NCI-H1436 (cell line): ENCODE measurements around the gene EFNB2.

Experiments used
- DNase-seq: peaks from one replicate; lab custom pipeline; 2025; lab: John Stamatoyannopoulos, UW

EFNB2 gene, protein sequence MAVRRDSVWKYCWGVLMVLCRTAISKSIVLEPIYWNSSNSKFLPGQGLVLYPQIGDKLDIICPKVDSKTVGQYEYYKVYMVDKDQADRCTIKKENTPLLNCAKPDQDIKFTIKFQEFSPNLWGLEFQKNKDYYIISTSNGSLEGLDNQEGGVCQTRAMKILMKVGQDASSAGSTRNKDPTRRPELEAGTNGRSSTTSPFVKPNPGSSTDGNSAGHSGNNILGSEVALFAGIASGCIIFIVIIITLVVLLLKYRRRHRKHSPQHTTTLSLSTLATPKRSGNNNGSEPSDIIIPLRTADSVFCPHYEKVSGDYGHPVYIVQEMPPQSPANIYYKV

DNA sequence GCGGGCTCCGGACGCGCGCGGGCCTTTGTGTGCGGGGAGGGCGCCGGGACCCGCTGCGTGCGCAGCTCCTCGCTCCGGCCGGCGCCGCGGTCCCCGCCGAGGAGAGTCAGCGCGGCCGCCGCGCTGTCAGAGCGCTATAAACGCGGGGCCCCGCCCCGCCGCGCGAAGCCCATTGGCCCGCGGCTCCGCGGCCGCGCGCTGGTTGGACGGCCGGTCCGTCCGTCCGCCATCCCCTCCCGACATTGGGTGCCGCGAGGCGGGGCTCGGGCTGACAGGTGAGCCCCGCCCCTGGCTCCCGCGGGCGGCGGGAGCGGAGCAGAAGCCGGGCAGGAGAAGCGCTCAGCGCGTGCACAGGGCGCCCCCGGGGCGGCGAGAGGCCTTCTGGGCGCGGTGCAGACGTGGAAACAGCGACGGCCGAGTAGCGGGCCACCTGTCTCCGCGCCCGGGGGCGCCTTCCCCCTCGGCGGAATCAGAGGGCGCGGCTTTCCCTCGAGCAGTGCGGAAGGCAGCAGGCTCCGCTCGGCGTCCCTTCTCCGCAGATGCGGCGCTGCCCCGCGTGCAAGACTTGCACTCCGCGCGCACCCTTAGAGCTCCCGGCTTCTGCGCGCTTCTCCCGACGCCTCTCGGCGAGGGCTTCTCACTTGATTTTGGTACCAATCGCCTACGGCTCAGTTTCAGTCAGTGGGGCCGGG lies at the start of gene EFNB2:
Gene EFNB2 (minus strand): TSS at position 111 of the 692 bp plus-strand sequence. CDS start 698 bp downstream, outside the sequence.
- peak; percentile 94 for DNase-seq

DNA sequence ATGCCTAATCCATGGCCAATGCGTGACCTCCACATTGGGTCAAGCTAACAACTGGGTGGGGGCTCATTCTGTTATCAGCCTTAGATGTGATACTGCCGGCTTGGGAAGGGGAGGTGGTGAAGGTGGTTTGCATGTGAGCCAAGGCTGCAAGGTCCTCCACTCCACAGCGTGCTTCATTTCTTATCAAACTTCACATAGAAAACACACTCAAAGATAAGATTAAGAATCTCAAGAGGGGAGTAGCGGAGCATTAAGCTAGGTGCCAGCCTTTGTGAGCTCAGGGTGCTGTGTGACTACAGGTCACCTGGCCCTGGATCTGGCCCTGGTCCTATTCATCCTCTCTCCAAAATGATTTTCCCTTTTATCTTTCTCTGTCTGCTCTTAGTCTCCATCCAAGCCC lies 45.8 kb upstream of the EFNB2 start:
- DNase-seq: no peak

DNA sequence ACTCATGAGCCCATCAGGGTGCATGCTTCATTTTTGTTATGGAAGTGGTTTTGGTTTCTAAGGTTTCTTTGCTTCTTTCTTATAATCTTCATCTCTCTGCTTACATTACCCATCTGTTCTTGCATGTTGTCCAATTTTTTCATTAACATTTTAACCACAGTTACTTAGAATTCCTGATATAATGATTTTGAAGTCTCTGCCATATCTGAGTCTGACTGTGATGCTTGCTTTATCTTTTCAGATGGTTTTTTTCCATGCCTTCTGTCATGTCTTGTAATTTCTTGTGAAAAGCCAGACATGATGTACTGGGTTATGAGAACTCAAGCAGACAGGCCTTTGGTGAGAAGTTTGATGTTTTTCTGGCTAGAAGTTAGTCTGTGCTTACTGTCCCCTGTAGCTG lies 40.4 kb upstream of the EFNB2 start:
- DNase-seq: no peak

DNA sequence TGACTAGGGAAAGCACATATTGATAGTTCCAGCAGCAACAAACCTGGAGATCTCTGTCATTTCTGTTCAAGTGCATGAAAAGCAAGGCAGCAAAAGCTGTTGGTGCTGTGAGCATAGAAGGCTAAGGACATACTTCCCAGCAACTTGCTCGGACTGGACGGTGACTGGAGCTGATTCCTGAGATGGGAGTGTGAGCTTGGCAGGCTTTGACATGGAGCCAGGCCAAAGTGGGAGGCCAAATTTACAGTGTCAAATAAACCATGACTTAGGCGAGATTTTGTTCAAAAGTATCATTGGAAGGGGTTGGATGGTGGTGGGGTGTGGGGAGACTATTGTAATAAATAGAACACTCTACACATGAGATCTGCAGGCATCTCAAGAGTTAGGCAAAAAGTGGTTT lies 38.4 kb upstream of the EFNB2 start:
- no peak for DNase-seq

DNA sequence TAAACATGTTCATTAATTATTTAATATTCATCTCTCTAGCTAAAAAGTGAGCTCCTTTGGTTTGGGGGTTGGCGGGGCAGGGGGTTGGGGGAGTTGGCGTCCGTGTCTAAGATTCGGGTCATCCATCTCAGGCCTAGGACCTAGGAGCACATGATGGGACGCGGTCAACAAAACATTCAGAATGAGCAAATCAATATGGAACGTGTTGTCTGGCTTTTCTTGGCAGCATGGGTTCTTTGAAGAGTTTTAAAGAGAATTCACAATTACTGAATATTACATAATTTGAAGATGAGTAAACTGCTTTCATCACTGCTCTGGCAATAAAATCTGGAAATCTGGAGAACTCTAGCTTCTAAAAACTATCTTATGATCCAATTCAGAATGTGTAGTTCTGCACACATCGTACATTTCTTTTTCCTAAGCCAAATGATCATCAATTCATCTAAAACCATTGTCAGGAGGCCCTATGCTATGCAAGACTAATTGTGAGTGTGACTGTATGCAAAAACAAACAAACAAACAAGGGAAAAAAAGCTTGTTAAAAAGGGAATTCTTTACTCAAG lies 37.9 kb upstream of the EFNB2 start:
- DNase-seq: no peak

DNA sequence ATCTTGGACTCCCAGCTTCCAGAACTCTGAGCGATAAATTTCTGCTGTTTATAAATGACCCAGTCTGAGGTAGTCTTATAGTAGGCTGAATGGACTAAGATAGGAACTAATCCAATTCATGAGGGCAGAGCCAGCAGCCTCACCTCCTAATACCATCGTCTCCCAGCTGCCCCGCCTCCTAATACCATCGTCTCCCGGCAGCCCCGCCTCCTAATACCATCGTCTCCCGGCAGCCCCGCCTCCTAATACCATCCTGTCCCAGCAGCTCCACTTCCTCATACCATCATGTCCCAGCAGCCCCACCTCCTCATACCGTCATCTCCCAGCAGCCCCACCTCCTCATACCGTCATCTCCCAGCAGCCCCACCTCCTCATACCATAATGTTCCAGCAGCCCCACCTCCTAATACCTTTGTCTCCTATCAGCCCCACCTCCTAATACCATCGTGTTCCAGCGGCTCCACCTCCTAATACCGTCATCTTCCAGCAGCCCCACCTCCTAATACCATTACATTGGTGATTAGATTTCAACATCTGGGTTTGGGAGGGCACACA lies 34.9 kb upstream of the EFNB2 start:
- no peak for DNase-seq

DNA sequence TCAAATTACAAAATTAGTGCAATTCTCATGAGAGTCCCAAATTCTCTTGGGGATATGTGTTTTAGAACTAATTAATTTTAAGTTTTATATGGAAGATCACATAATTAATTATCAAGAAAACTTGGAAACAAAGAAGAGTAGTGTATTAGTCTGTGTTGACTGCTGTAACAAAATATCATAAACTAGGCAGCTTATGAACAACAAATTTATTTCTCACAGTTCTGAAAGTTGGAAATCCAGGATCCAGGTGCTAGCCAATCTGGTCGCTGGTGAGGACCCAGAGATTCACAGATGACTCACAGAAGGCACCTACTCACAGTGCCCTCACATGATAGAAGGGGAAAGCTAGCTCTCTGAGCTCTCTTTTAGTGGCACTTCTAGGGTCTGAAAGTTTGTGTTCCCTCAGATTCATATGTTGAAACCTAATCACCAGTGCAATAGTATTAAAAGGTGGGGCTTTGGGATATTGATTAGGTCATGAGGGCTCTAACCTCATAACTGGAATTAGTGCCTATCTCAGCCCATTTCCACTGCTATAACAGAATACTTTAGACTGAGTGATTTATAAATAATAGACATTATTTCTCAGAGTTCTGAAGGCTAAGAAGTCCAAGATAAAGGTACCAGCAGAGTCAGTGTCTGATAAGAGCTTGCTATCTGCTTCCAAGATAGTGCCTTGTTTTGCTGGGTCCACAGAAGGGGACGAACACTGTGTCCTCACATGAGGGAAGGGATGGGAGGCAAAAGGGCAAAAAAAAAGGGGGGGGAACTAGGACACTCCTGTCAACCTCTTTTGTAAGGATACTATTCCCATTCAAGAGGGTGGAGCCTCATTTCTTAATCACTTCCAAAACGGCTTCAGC lies 34.0 kb upstream of the EFNB2 start:
- no peak for DNase-seq

DNA sequence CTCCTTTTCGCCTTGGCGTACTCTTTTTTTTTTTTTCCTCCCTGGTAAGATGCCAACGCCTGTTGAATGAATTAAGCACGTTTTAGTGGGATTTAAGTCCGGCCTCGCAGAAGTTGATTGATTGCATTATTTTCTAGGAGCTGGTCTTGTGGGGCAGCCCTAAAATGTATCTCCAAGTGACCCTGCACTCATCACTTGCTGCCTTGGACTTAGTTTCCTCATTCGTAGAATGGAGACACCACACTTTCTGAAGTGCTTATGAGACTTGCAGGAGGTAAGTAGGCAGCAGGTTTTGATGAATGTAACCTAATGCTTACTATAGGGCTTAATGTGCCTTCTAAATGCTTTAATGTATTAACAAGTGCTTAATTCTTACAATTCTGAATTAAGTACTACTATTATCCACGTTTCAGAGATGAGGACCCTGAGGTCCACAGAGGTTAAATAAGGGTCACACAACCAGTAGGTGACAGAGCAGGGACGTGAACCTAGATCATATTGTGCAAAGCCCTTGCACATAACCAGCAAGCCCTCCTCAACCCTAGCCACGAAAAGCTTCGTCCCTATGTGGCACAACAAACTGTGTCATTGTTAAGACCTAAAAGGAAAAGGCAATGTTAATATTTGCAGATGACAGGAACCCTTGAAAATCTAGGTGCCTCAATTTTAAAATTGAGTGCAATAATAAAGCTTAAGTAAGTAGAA lies 33.0 kb upstream of the EFNB2 start:
- DNase-seq: no peak

DNA sequence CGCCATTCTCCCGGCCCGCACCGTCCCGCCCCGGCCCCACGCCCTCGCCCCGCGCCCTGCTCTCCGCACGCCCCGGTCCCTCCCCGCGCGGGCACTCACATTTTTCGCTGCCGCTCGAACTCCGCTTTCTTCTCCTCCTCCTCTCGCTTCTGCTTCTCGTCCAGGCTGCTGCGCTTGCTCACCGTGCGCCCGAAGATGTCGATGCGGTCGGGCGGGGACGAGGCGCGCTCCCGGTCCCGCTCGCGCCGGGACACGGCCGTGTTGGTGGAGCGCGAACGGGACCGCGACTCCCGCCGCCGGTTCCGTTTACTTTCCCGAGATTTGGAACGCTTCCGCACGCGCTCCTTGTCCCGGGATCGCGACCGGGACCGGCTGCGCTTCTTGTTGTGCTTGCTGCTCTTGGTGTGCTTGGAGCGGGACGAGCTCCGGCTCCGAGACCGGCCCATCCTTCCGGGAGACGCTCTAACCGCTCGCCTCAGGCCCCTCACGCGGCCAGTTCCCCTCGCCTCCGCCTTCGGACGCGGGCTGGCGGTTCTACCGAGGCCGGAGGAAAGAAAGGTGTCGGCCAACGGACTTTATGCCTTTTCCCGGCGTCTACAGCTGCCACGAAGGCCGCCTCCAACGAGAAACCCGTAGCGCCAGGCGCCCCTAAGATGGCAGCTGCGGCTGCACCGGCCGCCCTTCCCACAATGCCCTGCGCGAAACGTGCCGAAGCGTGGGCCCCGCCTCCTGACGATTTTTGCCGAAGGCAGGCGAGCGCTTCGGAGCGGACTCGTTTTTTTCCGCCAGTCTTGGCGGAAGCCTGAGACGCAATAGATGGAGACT lies 32.2 kb upstream of the EFNB2 start, which contains the start of gene ARGLU1:
Gene ARGLU1 (minus strand): TSS at position 664 of the 825 bp plus-strand sequence. CDS start 218 bp downstream, at position 446.
- DNase-seq: peak; percentile 93

DNA sequence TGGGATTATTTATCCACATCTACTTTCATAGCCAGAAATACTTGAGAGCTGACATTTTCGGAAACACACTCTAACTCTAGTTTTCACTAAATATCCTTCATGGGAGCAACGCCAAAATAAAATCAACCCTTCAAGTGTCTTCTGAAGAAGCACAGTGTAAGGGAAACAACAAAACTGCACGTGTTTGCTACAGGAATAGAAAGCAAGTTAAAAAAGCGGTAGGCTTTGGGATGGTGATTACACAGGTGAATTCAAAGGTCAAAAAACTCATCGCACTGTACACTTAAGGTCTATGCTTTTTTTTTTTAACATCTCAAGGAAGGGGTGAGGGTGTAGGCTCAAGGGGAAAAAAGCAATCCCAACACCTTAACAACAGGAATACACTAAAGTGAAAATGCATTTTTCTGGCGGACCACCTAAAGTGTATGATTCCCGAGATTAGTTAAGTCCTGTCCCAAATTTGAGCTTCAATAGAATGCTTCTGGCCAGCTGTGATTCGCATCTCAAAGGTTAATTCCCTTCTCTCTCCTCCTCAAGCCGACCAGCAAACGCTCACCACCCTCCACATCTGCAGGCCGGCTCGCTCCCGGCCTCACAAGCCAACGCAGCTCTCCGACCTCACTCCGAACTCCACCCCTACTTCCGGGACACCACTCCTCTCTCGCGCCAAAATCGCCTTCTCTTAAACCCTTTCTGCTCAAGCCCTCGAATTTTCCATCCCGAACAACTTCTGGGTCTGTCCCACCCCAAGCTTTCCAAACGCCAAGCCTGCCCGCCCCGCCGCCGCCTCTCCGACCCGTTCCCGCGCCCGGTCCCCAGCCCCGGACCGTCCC lies 31.4 kb upstream of the EFNB2 start:
- DNase-seq: peak; percentile 23

DNA sequence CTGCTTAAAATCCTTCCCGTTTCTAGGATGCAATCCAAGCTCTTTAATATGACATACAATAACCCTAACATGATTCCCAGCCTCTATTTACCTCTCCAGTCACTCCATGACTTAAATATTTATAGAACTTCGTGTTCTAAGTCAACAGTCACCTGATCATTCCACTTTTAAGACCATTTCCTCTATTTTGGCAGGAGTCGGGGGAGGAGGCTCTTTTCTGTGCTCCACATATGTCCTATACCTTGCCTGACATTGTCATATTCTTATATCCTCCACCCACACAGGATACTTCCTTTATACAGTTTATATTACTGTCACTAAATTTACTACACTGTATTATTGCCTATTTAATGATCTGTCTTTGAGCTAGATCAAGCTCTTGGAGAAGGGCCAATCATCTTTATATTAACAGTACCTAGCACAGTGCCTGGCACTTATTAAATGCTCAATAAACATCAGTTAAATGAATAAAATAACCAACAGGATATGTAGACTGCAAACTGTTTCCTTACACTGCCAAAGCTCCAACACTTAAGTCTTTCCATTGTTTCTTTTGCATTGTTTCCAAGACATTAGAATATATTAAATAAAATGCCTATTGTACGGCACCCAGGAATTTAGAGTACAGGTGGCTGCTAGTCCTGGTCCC lies 29.8 kb upstream of the EFNB2 start:
- DNase-seq: no peak

DNA sequence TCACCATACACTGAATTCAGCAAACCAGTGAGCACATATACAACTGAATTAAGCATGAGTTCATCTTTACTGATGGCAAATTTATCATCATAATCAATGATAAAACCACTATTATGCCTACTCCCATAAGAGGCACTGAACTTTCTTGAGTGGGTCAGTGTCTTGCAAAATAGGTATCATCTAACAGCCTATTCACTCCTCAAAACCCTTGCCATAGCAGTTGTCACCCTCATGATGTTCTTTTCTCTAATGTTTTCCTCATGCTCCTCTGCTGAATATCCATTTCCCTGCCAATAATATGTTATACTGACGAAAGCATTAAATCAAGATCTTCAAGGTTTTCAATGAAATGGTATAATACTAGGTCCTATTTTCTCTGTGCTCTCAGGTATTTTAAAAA lies 26.8 kb upstream of the EFNB2 start:
- no peak for DNase-seq

DNA sequence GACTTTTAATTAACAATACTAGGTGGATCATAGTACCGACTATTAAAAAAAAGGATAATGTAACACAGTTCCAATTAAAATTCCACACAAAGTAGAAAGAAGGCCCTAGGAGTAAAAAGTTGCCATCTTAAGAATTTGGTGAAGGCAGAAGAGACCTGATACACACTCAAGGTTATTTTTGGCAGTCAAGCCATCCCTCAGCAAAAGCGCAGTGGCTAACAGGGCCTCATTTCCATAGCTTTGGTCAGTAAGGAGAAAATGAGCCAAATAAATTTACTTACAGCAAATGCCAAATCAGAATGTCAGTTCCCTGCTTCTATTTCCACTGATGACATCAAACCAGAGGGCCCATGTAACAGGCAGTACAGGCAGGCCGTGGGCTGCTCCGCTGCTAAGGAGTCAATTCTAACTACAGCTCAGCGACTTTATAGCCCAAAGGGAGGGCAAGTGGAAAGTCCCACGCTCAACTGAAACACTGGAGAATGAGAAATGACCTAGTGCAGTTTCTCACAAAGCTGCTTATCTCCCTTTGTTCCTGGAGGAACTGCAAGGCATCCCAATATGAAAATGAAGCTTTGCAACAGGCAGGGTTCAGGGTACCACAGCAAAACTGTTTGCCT lies 26.2 kb upstream of the EFNB2 start:
- no peak for DNase-seq

DNA sequence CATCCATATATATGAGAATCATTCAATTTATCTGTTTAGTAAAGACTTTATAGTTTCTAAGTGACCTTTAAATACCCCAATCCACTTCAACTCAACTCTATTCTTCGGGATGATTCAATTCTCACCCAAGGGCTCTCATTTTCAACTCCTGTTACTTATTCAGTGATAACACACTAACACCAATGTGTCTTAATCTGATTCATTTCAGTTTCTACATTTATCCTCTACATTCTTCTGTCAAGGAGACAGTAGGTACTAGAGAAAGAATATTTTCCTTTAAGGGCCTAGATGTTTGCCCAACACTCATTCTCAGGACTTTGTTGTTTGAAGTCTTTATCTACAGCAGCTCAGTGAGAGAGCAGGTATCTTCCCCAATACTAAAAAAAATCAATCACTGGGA lies 25.4 kb upstream of the EFNB2 start:
- no peak for DNase-seq

DNA sequence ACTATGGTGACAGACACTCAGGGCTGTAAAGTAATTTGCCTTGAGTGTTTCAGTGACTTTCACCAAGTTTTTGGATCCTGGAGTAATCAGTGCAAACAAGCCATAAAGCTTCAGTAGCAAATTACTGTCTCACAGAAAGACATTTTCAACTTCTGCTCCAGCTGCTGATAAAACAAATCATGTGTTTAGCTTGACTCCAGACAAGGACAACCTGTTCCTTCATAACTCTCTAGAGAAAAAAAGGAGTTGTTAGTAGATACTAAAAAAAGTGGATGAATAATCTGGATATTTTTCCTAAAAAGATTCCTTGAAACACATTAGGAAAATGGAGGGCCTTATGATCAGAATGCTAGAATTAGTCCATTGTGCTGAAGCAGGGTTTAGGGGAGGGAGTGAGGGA lies 23.1 kb upstream of the EFNB2 start:
- no peak for DNase-seq

DNA sequence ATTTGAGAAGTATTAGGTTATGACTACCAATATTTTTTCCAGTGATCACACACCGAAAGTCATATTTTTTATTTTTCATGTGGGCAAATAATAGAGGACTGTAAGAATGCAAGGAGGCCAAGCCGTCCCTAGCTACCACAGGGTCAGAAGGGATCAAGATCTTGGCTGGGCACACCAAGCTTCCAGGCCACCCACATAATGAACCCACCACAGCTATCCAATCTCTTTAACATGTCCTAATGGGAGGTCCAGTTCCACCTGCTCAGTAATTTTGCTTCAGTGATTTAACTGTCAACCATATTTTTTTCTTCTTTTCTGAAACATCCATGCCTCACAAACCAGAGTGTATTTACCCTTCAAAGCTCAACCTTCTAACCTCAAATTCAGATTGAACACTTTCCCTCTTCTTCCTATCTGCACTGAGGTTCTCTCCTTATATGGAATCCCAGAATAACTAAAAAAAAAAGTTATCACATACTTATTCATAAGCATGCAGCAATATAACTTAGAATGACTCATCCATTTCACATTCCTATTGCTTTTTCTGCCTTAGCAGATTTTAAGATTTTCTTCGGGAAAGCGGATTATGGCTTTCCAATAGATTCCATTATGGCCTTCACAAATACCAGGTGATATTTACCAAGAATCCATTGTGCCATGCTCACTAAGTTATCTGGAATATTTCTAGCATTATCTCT lies 20.3 kb upstream of the EFNB2 start:
- no peak for DNase-seq

DNA sequence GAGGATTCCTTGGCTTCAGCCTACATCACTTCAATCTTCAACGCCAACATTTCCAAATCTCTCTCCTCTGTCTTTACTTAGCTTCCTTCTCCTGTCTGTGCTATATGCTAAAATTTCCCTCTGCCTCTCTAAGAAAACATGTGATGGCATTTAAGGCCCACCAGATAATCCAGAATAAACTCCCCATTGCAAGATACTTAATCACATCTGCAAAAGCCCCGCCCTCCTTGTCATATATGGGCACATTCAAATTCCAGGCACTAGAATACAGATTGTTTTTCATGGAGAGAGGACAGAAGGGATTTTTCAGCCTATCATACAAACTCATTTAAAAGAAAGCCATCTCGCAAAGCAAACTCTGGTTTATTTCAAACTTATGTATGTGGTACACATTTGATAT lies 16.3 kb upstream of the EFNB2 start:
- no peak for DNase-seq

DNA sequence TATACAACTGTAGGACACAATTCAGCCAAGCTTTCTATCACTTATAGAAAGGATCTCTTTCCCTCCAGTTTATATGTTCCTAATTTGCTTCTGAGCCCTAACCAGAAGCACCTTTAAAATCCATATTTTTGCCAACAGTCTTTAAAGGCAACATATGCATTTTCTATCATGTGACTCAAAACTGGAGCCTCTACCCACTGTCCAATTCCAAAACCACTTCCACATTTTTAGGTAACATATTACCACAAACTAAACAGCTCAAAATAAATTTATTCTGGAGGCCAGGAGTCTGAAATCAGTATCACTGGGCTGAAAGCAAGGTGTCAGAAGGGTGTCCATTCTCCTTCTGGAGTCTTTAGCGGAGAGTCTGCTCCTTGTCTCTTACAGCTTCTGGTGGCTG lies 15.9 kb upstream of the EFNB2 start:
- no peak for DNase-seq
